ENCODE data around the gene ING5.

GRCh38 chr2:241763551-241764274 is 61.9 kb downstream of the ING5 start:
- no peak for TF ChIP-seq POLR2A (IDR thresholded peaks at IDR 0.05; ENCODE audit: low read length)
- TF ChIP-seq GATA1 (IDR thresholded peaks at IDR 0.05; ENCODE audit: low read depth, low read length): no peak

All from erythroblast (primary cell).